HCT116 (cell line): ENCODE measurements around the gene PMEPA1. TPM values are rescaled to one million over a fixed set of nuclear protein-coding genes. Genes with fewer than 3 reads are reported as not detected.

ENCODE experiments used
- ATAC-seq: fragments of 200-7000 bp; cut with Tn5 transposase; 2 replicates; pipeline ENCODE4 v1.9.1; 2020; ENCODE audit warnings: mild to moderate bottlenecking, moderate library complexity
- BruUV-seq: library from RNA; stranded (reverse); fragments of 400-500 nt; replicated peaks from 2 replicates; lab custom pipeline; 2021; lab: Mats Ljungman, UMichigan
- CTCF ChIA-PET: fragments of 300-600 bp; sonication (Branson Sonifier 250); formaldehyde crosslinking; loops from one replicate; lab custom pipeline; 2021; ENCODE audit warnings: antibody characterized with exemption; lab: Charles Lee
- POLR2A ChIA-PET: fragments of 300-600, 350-600 bp; sonication (Branson Sonifier 250); formaldehyde crosslinking; loops from one replicate; lab custom pipeline; 2021; ENCODE audit warnings: antibody characterized with exemption; lab: Charles Lee
- RAD21 ChIA-PET, 2 experiments: fragments of 300-600 bp; sonication (Branson Sonifier 250); formaldehyde crosslinking; loops; one replicate each; lab custom pipeline; 2023; ENCODE audit warnings: low total read pairs in 2 of 2; ENCODE audit not compliant: uncharacterized antibody in 2 of 2, unreplicated experiment in 2 of 2, low non-redundant PET in 1 of 2; lab: Charles Lee
- DNase-seq: peaks from one replicate; pipeline ENCODE4 v3.0.0-alpha.2; 2010; ENCODE audit warnings: low read depth, low spot score
- H2AFZ ChIP-seq: fragments of 200-600 bp; shearing (Covaris generic), sonication (generic); 2 replicates; pipeline ENCODE4 v1.6.1; 2017; ENCODE audit warnings: low read depth, mixed run types, mixed read lengths, antibody characterized with exemption, low read length; ENCODE audit not compliant: poor library complexity, severe bottlenecking
- H3K27ac ChIP-seq: 2 replicates; pipeline ENCODE4 v1.5.1; 2012; ENCODE audit warnings: low read depth, low read length
- H3K27me3 ChIP-seq: fragments of 200-600 bp; sonication (generic); 2 replicates; pipeline ENCODE4 v1.6.1; 2016; ENCODE audit warnings: mixed run types, low read length, mixed read lengths; ENCODE audit not compliant: insufficient read depth
- H3K36me3 ChIP-seq, 2 experiments: fragments of 200-500 bp in 1 of 2; fragments of 200-600 bp in 1 of 2; sonication (Bioruptor generic) in 1 of 2; sonication (generic) in 1 of 2; 2 replicates each; pipeline versions ENCODE4 v1.5.1 to v1.6.1; 2014 to 2016; ENCODE audit warnings: low read length in 2 of 2, inconsistent platforms in 1 of 2, mixed read lengths in 1 of 2, mixed run types in 1 of 2; ENCODE audit not compliant: insufficient read depth in 2 of 2, control insufficient read depth in 1 of 2
- H3K4me1 ChIP-seq, 2 experiments: fragments of 200-600 bp in 1 of 2; sonication (generic) in 1 of 2; 2 replicates each; pipeline versions ENCODE4 v1.5.1 to v1.6.1; 2012 to 2017; ENCODE audit warnings: low read length in 2 of 2, inconsistent platforms in 1 of 2, mild to moderate bottlenecking in 1 of 2, mixed read lengths in 1 of 2, mixed run types in 1 of 2, moderate library complexity in 1 of 2; ENCODE audit not compliant: insufficient read depth in 2 of 2, control insufficient read depth in 1 of 2
- H3K4me2 ChIP-seq: fragments of 200-600 bp; sonication (generic); 2 replicates; pipeline ENCODE4 v1.6.1; 2017; ENCODE audit warnings: mixed run types, low read length, mixed read lengths
- H3K4me3 ChIP-seq, 2 experiments: fragments of 200-600 bp in 1 of 2; sonication (generic) in 1 of 2; replicated peaks in 1 of 2; 2 replicates each; pipeline ENCODE4 v1.5.1; 2011 to 2016; ENCODE audit warnings: low read length in 2 of 2, control low read depth in 1 of 2, low read depth in 1 of 2, mild to moderate bottlenecking in 1 of 2, mixed read lengths in 1 of 2, mixed run types in 1 of 2
- H3K79me2 ChIP-seq: fragments of 200-600 bp; sonication (generic); 2 replicates; pipeline ENCODE4 v1.6.1; 2017; ENCODE audit warnings: mild to moderate bottlenecking, mixed run types, low read length, moderate library complexity, mixed read lengths; ENCODE audit not compliant: insufficient read depth
- H3K9ac ChIP-seq: fragments of 200-600 bp; sonication (generic); 2 replicates; pipeline ENCODE4 v1.6.1; 2016; ENCODE audit warnings: low read length, mixed read lengths
- H3K9me2 ChIP-seq: fragments of 200-600 bp; sonication (generic), shearing (Covaris generic); 2 replicates; pipeline ENCODE4 v1.6.1; 2017; ENCODE audit warnings: mixed run types, mild to moderate bottlenecking, moderate library complexity; ENCODE audit not compliant: insufficient read depth
- H3K9me3 ChIP-seq, 2 experiments: fragments of 200-500 bp in 1 of 2; fragments of 200-600 bp in 1 of 2; sonication (Bioruptor generic) in 1 of 2; sonication (generic) in 1 of 2; 2 replicates each; pipeline ENCODE4 v1.6.1; 2014 to 2017; ENCODE audit warnings: low read length in 2 of 2, mixed read lengths in 2 of 2, inconsistent platforms in 1 of 2, low read depth in 1 of 2, mild to moderate bottlenecking in 1 of 2, mixed run types in 1 of 2, moderate library complexity in 1 of 2; ENCODE audit not compliant: control insufficient read depth in 1 of 2, insufficient read depth in 1 of 2
- H4K20me1 ChIP-seq: fragments of 200-600 bp; sonication (generic), shearing (Covaris generic); 2 replicates; pipeline ENCODE4 v1.6.1; 2017; ENCODE audit warnings: mixed run types, mild to moderate bottlenecking, moderate library complexity; ENCODE audit not compliant: insufficient read depth
- ATF3 ChIP-seq: IDR thresholded peaks from 2 replicates; pipeline ENCODE4 v1.6.1; 2012
- CBX3 ChIP-seq: IDR thresholded peaks from 2 replicates; pipeline ENCODE4 v1.6.1; 2012; ENCODE audit warnings: low read depth
- EGR1 ChIP-seq: IDR thresholded peaks from 2 replicates; pipeline ENCODE4 v1.6.1; 2012; ENCODE audit warnings: low read depth
- EZH2 ChIP-seq: fragments of 200-600 bp; sonication (generic); IDR thresholded peaks from 2 replicates; pipeline ENCODE4 v1.6.1; 2017; ENCODE audit warnings: antibody characterized with exemption, mixed run types
- EZH2phosphoT487 ChIP-seq: fragments of 200-600 bp; IDR thresholded peaks from 2 replicates; pipeline ENCODE4 v1.6.1; 2018; ENCODE audit warnings: antibody characterized with exemption, borderline replicate concordance
- FOSL1 ChIP-seq: IDR thresholded peaks from 2 replicates; pipeline ENCODE4 v1.6.1; 2012; ENCODE audit warnings: low read depth
- POLR2A ChIP-seq: IDR thresholded peaks from 2 replicates; pipeline ENCODE4 v1.7.0; 2011; ENCODE audit warnings: borderline replicate concordance; ENCODE audit not compliant: insufficient read depth, insufficient read length; ENCODE audit errors: extremely low read depth
- POLR2AphosphoS5 ChIP-seq: IDR thresholded peaks from 2 replicates; pipeline ENCODE4 v1.6.1; 2011; ENCODE audit warnings: mild to moderate bottlenecking, low read depth, low read length, moderate library complexity
- RAD21 ChIP-seq: IDR thresholded peaks from 2 replicates; pipeline ENCODE4 v1.6.1; 2012; ENCODE audit warnings: low read depth, mild to moderate bottlenecking
- SIN3A ChIP-seq: IDR thresholded peaks from 2 replicates; pipeline ENCODE4 v1.6.1; 2012; ENCODE audit warnings: low read depth
- SRF ChIP-seq: IDR thresholded peaks from 2 replicates; pipeline ENCODE4 v1.6.1; 2012; ENCODE audit warnings: low read depth
- TCF7L2 ChIP-seq: IDR thresholded peaks from 2 replicates; pipeline ENCODE4 v1.7.0; 2011; ENCODE audit warnings: borderline replicate concordance, inconsistent platforms; ENCODE audit not compliant: insufficient read depth, insufficient read length; ENCODE audit errors: extremely low read depth
- intact Hi-C: fragments of 100-400 bp; cut with micrococcal nuclease; formaldehyde crosslinking; loops from 2 replicates; pipeline ENCODE4 v1.10.0; 2022
- total RNA-seq: library from RNA; stranded (reverse); gene quantifications from one replicate; pipeline ENCODE4 v1.2.1, GENCODE V29; 2021; ENCODE audit not compliant: unreplicated experiment
- TF ChIP-seq, protein P1 (sequence below): IDR thresholded peaks from 2 replicates; pipeline ENCODE4 v1.6.1; 2012; ENCODE audit warnings: low read depth

The PMEPA1 gene
- total RNA-seq, 1 experiment from 2014 or later, result 0.64 TPM

- Histone ChIP-seq H3K9ac (no peak overlapping the region), H3K9me3 (no peaks in the 10 kb centered on the region), H3K9me2 (no peaks in the 10 kb centered on the region), H4K20me1 (no peaks in the 10 kb centered on the region), H3K4me2 (no peak overlapping the region), H3K4me3 (no peak overlapping the region), H3K36me3 (no peaks in the 10 kb centered on the region), H3K4me1 (no peaks in the 10 kb centered on the region), H2AFZ (no peak overlapping the region), H3K79me2 (no peaks in the 10 kb centered on the region), H3K27me3 (peaks cover 77% of the 10 kb centered on the region), H3K27ac (no peak overlapping the region)
- POLR2A ChIA-PET, result no interaction called here
- no peak for ATAC-seq
- no peak for TF ChIP-seq CBX3
- TF ChIP-seq EZH2phosphoT487, result no peak
- TF ChIP-seq, protein P1, sequence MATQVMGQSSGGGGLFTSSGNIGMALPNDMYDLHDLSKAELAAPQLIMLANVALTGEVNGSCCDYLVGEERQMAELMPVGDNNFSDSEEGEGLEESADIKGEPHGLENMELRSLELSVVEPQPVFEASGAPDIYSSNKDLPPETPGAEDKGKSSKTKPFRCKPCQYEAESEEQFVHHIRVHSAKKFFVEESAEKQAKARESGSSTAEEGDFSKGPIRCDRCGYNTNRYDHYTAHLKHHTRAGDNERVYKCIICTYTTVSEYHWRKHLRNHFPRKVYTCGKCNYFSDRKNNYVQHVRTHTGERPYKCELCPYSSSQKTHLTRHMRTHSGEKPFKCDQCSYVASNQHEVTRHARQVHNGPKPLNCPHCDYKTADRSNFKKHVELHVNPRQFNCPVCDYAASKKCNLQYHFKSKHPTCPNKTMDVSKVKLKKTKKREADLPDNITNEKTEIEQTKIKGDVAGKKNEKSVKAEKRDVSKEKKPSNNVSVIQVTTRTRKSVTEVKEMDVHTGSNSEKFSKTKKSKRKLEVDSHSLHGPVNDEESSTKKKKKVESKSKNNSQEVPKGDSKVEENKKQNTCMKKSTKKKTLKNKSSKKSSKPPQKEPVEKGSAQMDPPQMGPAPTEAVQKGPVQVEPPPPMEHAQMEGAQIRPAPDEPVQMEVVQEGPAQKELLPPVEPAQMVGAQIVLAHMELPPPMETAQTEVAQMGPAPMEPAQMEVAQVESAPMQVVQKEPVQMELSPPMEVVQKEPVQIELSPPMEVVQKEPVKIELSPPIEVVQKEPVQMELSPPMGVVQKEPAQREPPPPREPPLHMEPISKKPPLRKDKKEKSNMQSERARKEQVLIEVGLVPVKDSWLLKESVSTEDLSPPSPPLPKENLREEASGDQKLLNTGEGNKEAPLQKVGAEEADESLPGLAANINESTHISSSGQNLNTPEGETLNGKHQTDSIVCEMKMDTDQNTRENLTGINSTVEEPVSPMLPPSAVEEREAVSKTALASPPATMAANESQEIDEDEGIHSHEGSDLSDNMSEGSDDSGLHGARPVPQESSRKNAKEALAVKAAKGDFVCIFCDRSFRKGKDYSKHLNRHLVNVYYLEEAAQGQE, result no peak
- TF ChIP-seq TCF7L2, result no peak
- CTCF ChIA-PET, result no interaction called here
- DNase-seq, result no peak
- intact Hi-C loops, result no loop called here
- BruUV-seq, result no TSS peak
- RAD21 ChIA-PET, result no interaction called here
Measured at GRCh38 chr20:57728762-57729161, 18.9 kb upstream of the PMEPA1 start.

DNA sequence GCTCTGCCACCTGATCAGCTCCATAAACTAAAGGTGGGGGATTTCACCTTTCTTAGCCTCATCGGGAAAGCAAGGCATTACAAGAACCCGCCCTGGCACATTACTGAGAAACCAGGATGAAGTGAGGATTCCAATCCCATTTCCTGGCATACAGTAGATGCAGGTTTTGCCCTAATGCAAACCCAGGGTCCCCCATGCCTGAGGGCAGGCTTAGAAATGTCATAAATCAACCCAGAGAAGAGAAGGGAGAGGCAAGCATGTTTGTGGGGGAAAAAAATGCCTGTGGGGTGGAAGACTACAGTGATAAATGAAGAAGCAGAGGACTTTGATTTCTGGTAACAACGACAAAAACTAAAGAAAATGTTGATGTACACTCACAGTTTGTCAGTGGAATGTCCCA is 18.0 kb upstream of the PMEPA1 start:
- ATAC-seq (no peak), DNase-seq (no peak)
- H3K9me3 ChIP-seq, result no peaks in the 10 kb centered on the region
- RAD21 ChIA-PET, result no interaction called here
- H3K36me3 ChIP-seq, result no peaks in the 10 kb centered on the region
- no peak overlapping the region for H2AFZ ChIP-seq
- peaks cover 80% of the 10 kb centered on the region for H3K27me3 ChIP-seq
- intact Hi-C loops, result no loop called here
- no peaks in the 10 kb centered on the region for H3K79me2 ChIP-seq
- H3K4me3 ChIP-seq, result no peak overlapping the region
- CTCF ChIA-PET, result no interaction called here
- H3K4me1 ChIP-seq, result no peaks in the 10 kb centered on the region
- no peak overlapping the region for H3K27ac ChIP-seq
- no peaks in the 10 kb centered on the region for H3K9me2 ChIP-seq
- no TSS peak for BruUV-seq
- POLR2A ChIA-PET, result no interaction called here
- H3K4me2 ChIP-seq, result no peak overlapping the region
- H3K9ac ChIP-seq, result no peak overlapping the region
- no peaks in the 10 kb centered on the region for H4K20me1 ChIP-seq
- TF ChIP-seq SRF (no peak), EGR1 (no peak), ATF3 (no peak), EZH2phosphoT487 (no peak), RAD21 (no peak), SIN3A (no peak), POLR2AphosphoS5 (no peak), FOSL1 (no peak), EZH2 (no peak), POLR2A (no peak)
- TF ChIP-seq, protein P1, result no peak
